Activated naive CD8-positive, alpha-beta T cell treated with anti-CD3 and anti-CD28 coated beads, Interleukin-2, amount 50 U/mL, for 16 hours (primary cell): Measurements from ENCODE around the gene C1QTNF1.
"Not testable (repeated sequence)": the region's sequence is repeated elsewhere in the genome, so short reads cannot be mapped to it uniquely, and the experiment has no call there.

Experiments
- DNase-seq: peaks from one replicate; pipeline ENCODE4 v3.0.0-alpha.2; 2020; ENCODE audit warnings: low read depth, low spot score

Gene C1QTNF1

DNA sequence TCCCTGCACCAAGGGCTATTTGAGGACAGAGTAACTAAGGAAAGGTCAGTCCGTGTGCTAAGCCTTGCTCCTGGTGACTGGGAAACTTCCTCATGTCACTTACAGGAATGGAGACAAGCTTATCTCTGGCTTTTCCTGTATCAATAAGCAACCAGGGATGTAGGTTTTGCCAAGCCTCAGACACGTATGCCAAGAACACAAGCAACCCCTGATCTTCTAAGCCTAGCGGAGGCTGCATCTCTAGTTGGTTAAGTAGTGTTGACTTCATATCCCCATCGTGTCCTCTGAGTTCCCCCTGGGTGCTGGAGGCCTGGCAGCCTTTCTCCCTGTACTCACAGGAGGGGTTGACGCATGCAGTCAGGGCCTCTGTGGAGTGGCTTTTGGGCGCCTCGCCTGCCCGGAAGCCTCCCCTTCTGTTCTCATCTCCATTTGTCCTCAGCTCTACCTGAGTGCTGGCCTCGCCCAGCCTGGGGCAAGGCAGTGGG, 1.4 kb upstream of the C1QTNF1 start:
- DNase-seq: no peak

- DNase-seq: no peak
These were observed 726 bp upstream of the C1QTNF1 start for GRCh38 chr17:79023180-79023705.

DNA sequence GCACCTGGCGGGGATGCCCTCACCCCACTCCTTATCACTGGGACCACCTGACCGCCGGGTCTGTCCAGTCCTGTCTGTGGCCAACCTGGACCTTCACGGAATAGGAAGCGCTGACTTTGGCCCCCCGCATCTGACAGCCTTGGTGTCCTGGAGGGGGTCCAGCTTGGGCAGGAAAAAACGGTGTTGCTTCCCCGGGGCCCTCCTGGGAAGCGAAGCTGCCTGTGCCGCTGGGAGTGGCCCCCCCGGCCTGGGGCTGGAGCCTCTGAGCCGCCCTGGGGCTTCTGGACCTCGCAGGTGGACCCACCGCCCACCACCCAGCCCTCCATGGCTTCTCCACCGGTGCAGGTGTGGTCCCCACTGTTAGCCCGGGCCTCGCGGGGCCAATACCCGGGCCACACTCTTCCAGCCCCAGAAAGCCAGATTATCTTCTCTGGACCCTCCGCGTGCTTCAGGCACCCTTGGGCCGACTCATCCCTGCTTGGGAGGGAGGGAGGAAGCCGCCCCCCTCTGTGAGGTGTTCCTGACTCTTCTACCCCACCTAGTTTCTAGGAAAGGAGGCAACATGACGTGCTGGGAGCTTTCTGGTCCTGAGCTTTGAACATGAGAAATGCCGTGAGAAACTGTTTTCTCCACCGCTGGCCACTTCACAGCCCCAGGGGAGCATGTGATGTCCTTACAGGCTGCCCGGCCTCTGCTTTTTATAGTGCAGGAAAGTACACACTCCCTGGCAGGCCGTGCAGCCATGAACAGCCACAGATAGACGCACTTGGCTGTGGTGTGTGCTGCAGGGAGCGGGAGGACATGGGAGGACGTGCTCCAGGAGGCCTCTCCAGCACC, 1.1 kb downstream of the C1QTNF1 start:
- DNase-seq: no peak

DNA sequence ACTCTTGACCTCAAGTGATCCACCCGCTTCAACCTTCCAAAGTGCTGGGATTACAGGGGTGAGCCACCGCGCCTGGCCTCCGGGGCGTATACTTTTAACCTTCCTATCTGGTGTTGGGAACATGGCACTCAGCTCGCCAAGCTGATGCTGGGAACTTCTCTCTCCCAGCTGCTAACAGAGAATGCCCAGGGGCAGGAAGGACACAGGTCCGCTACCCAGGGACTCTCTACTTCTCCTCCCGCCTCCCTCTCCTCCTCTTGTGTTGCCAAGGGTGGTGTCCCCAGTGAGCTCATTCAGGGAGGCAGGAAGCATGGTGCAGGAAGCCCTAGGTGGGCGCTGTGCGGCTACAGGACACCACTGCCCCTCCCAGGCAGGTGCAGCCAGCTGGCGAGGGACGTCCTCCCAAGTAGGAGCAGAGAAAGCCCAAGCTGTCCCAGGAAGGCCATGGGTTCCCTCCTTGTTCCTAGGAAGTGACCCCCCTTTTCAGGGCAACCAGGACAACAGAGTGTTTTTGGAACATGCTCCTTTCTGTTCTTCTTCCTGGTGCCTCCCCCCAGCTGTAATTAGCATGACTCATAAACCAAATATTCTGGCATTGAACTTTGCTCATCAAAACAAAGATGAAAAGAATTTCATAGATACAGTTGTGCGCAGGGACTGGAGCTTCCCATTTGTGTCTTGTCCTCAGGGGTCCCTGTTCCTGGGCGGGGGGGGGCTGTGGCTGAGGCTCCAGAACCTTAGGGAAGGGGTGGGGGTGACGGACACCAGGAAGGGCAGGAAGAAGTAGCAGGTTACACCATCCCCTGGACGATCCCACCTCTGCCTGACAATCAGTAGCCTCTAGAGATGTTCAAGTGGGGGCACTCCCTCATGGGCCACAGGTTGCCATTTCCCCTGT, 2.7 kb downstream of the C1QTNF1 start:
- DNase-seq: no peak

DNA sequence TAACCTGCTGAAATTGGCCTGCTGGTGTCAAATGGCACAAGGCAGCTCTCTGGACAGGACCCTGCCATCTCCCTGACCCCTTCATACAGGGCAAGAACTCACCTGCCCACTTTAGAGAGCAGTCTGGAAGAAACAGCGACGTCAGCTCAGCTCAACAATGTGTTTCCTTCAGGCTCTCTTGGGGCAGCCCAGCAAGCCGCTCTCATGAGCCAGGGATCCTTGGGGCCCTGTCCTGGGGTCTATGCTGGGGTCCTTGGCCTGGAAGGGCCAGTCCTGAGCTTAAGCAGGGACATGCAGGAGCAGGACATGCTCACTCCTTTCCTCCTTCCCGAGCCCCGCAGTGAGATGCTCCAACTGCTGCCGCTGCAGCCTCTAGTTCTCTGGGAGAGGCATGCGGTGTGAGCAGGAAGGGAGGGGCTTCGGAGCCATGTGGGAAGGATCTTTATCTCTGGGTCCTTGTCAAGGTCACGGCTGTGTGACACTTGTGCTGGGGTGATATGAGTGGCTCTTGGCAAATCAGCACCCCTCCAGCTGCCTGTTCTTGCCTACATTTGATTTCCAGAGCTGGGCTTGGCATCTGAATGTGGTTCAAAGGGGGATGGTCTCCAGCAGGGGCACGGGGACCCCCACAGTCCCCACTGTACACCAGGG, 3.4 kb downstream of the C1QTNF1 start:
- no peak for DNase-seq

DNA sequence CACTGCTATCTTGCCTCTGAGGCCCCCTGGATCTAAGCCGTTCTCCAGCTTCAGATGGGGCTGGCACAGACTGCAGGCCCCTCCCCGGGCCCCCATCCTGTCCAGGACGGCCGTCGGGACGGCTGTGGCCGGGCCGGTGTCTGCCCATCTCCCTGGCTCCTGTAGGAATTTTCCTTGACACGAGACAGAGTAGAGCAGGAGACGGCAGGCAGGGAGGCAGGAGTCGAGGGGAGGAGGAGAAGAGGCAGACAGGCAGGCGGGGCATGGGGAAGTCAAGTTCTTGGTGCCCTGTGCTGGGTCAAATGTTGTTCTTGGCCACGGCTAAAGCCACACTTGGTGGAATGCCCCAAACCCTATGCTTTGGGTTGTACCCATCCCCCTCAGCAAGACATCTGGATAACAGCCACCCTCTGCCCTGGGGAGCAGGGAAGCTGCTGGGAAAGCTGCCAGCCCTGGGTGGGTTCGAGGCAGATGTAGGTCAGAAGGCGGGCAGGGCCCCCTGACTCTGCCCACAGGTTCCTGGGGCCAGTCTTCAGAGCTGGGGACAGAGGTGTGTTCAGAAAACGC, 4.0 kb downstream of the C1QTNF1 start:
- DNase-seq: no peak

DNA sequence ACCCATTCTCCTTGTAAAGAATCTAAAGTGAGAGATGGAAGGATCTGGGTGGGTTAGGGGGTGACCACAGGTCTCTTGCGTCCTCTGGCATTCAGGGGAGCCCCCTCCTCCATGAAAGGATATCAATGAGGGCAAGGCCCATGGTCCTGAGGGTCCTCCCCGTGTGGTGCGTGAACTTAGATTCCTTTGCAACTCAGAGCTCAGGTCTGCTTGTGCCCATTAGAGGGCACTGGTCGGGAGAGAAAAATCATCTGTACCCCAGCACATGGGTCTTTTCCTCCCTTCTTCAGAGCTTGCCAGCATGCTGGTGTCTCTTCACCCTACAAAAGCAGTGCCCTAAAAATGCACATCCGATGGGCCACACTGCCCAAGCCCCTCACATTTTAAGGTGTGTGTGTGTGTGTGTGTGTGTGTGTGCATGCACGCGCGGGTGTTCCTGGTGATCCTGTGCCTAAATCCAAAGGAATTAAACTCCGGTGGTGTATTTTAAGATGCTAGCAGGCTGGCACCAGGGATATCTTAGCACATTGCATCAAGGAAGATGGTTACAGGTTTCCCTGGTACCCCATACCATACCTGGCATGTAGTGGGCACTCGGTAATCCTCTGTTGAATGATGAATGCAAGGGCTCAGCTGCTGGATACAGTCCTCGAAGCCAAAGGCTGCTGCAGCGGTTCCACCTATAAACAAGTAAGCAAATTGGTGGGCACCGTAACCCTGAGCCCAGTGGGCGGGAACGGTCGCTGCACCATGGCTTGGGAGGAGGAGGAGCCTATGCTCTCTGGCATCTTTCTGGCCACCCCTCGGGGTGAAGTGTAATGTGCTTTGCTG, 4.7 kb downstream of the C1QTNF1 start:
- DNase-seq: no peak

GRCh38 chr17:79029327-79030009, 5.5 kb downstream of the C1QTNF1 start:
- DNase-seq: no peak

- DNase-seq: not testable (repeated sequence)
These were observed 6.7 kb downstream of the C1QTNF1 start for GRCh38 chr17:79030636-79031035.

DNA sequence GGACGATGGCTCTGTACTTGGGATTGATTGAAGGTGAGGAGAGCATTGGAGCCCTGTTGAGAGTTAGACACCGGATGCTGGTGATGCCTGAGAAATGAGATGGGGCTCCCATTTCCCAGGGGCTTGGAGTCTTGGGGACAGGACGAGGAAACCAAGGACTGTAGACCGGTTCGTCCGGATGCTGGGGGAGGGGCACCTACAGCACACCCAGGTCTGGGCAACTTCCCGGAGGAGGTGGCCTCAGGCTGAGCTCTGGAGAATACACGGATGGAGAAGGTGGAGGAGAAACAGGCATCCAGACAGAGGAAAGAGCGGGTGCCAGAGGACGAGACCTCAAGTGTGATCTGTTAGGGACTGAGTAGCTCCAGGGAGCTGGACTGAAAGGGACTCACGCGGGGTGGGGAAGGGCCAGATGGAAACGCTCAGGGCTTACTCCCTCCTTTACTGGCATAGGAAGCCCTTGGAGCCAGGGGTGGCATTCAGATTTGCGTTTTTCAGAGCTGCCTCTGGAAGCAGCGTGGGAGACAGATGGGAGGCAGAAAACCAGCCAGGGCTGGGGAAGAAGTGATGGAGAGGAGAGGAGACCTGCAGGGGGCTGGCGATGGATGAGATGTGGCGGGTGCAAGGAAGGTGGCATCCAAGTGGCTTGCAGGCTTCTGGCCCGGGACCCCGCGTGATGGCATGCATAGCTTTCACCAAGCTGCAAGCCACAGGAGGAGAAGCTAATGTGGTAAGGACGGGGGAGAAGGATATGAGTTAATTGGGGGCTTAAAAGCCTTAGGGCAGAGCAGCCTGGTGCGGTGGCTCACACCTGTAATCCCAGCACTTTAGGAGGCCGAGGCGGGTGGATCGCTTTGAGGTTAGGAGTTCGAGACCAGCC, 8.3 kb downstream of the C1QTNF1 start:
- no peak for DNase-seq

- no peak for DNase-seq
These were observed 9.2 kb downstream of the C1QTNF1 start for GRCh38 chr17:79033046-79033616.

DNA sequence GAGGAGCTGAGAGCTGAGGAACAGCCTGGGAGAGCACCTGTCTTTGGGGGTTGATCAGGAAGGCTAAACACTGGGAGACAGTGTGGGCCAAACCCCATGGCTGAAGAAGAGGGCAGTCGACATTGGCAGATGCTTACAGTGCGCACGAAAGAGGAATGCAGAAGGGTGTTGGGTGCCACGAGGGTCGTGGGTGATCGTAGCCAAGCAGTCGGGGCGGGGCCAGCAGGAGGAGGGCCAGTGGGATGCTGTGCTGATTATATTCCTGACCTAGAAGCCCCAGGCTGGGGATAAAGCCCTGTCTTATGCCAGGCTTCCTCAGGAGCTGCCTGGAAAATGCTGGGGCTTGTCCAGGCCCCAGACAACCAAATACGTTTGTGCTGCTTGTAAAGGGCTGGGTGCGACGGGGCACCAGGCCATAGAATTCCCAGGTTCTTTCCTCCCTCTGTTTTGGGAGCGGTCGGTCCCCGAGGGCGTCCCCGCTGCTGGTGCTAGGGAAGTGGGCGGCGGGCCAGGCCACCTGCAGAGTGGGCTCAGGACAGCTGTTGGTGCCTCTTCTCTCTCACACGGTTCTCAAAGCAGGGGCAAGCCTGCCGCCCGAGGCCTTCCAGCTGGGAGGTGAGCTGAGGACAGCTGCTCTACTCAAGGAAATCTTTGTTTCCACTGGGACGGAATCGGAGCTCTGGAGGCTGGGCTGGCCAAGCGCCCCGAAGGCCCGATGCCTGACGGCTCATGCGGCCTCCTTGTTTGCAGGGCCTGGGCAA, 10.0 kb downstream of the C1QTNF1 start:
- no peak for DNase-seq

GRCh38 chr17:79034931-79035485, 11.0 kb downstream of the C1QTNF1 start:
- no peak for DNase-seq

DNA sequence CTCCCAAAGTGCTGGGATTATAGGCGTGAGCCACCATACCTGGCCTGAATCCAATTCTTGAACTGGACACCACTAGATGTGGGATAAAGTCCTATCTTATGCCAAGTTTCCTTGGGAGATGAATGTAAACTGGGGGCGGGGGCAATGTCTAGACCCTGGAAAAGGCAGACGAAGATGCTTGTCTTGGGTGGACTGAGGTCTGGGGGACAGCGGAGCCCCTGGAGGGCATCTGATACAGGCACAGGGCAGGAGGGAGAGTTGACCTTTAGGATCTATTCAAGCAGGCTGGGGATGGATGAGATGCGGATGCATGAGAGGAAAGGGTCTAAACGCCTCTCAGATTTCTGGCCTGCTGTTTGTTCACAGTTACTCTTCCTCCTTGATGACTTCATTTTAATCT, 11.7 kb downstream of the C1QTNF1 start:
- no peak for DNase-seq

- no peak for DNase-seq
These were observed 12.2 kb downstream of the C1QTNF1 start for GRCh38 chr17:79036181-79036580.

GRCh38 chr17:79036596-79036995, 12.6 kb downstream of the C1QTNF1 start:
- no peak for DNase-seq

DNA sequence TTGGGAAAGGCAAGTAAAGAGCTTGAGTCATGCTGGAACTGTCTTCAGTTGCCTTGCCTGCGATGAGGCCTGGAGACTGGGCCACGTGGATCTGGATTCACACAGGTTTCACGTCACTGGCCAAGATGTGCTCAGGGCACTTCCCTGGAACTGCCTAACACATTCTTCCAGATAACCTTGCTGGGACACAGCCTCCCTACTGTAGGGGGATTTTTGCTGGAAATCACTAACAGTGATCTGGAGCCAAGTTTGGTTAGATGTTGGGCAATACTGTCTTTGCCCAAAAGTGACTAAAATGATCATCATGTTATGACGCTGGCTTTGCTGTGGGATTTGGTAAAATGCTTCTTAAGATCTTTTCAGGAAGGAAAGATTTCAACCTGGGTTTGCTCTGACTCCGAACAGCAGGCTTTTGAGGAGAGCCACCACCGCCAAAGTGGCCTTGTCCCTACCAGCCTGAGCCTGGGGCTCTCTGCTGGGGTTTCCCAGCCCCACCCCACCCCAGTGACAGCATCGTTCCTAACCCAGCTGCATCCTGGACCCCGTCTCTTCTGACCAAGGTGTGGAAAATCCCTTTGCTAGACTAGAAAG, 14.7 kb downstream of the C1QTNF1 start:
- no peak for DNase-seq
